K562 (cell line): ENCODE measurements around the gene TMEM81. TPM values are rescaled to one million over a fixed set of nuclear protein-coding genes. Genes with fewer than 3 reads are reported as not detected.

ENCODE experiments used
- ATAC-seq: fragments of 200-7000 bp; cut with Tn5 transposase; 3 replicates; pipeline ENCODE4 v1.9.1; 2020; ENCODE audit warnings: moderate library complexity
- BruUV-seq: library from RNA; stranded (reverse); fragments of 400-500 nt; replicated peaks from 2 replicates; lab custom pipeline; 2021; lab: Mats Ljungman, UMichigan
- CTCF ChIA-PET: fragments of 300-600 bp; formaldehyde crosslinking; extraction: SDS; loops from one replicate; lab custom pipeline; 2021; ENCODE audit warnings: low intra/inter-chr PET ratio; lab: Yijun Ruan, JAX
- POLR2A ChIA-PET: fragments of 300-600, 350-650 bp; sonication (Branson Sonifier 250); formaldehyde crosslinking; extraction: SDS; loops from one replicate; lab custom pipeline; 2021; ENCODE audit warnings: antibody characterized with exemption, inconsistent platforms; lab: Yijun Ruan, JAX
- DNase-seq, 4 experiments: peaks; one replicate each; pipeline versions ENCODE4 v3.0.0 to v3.0.0-alpha.2; 2011 to 2018; ENCODE audit warnings: low spot score in 3 of 4, mixed read lengths in 3 of 4; ENCODE audit errors: extremely low read depth in 1 of 4
- FAIRE-seq: peaks from 2 replicates; lab custom pipeline; 2011; peaks lifted over from hg19 to GRCh38; lab: Jason Lieb, UNC
- H2AFZ ChIP-seq: 2 replicates; pipeline ENCODE4 v1.6.0; 2011; ENCODE audit warnings: low read depth, low read length, control low read depth, inconsistent platforms
- H3K27ac ChIP-seq: fragments of 200-600 bp; 3 replicates; pipeline ENCODE4 v1.8.0; 2011; ENCODE audit warnings: low read depth, mild to moderate bottlenecking, control low read depth, inconsistent platforms, low read length, moderate library complexity, mixed read lengths; ENCODE audit errors: extremely low read depth
- H3K27me3 ChIP-seq, 2 experiments: fragments of 300-600 bp in 1 of 2; 2 replicates in 1 of 2; 3 replicates in 1 of 2; pipeline versions ENCODE4 v1.6.0 to v1.8.0; 2011; ENCODE audit warnings: inconsistent platforms in 2 of 2, low read length in 2 of 2, mild to moderate bottlenecking in 1 of 2, mixed read lengths in 1 of 2, moderate library complexity in 1 of 2; ENCODE audit not compliant: control insufficient read depth in 2 of 2, insufficient read depth in 2 of 2
- H3K36me3 ChIP-seq: fragments of 300-600 bp; 3 replicates; pipeline ENCODE4 v1.8.0; 2011; ENCODE audit warnings: mild to moderate bottlenecking, low read length, inconsistent platforms; ENCODE audit not compliant: control insufficient read depth, insufficient read depth
- H3K4me1 ChIP-seq, 2 experiments: fragments of 200-600 bp in 1 of 2; replicated peaks in 1 of 2; 2 replicates in 1 of 2; 3 replicates in 1 of 2; pipeline versions ENCODE4 v1.5.1 to v1.8.0; 2011; ENCODE audit warnings: inconsistent platforms in 2 of 2, low read length in 2 of 2, mild to moderate bottlenecking in 1 of 2, mixed read lengths in 1 of 2, moderate library complexity in 1 of 2; ENCODE audit not compliant: control insufficient read depth in 2 of 2, insufficient read depth in 2 of 2
- H3K4me2 ChIP-seq: 2 replicates; pipeline ENCODE4 v1.6.1; 2011; ENCODE audit warnings: low read length, control low read depth, inconsistent platforms, mixed read lengths; ENCODE audit not compliant: insufficient read depth
- H3K4me3 ChIP-seq: fragments of 200-600 bp; sonication (generic), shearing (Covaris generic); 2 replicates; pipeline ENCODE4 v1.5.1; 2016; ENCODE audit warnings: control low read depth, inconsistent platforms
- H3K79me2 ChIP-seq: fragments of 200-600 bp; 3 replicates; pipeline ENCODE4 v1.8.0; 2011; ENCODE audit warnings: low read length, inconsistent platforms; ENCODE audit not compliant: control insufficient read depth, insufficient read depth
- H3K9ac ChIP-seq, 2 experiments: 2 replicates each; pipeline versions ENCODE4 v1.6.0 to v1.6.1; 2011; ENCODE audit warnings: low read depth in 2 of 2, low read length in 2 of 2, control low read depth in 1 of 2, inconsistent platforms in 1 of 2, mild to moderate bottlenecking in 1 of 2, mixed read lengths in 1 of 2; ENCODE audit not compliant: insufficient read depth in 1 of 2
- H3K9me1 ChIP-seq: one replicate; pipeline ENCODE4 v1.6.0; 2011; ENCODE audit warnings: inconsistent platforms, mild to moderate bottlenecking, low read length, moderate library complexity; ENCODE audit not compliant: control insufficient read depth, insufficient read depth
- H3K9me3 ChIP-seq: replicated peaks from 2 replicates; pipeline ENCODE4 v1.5.1; 2011; ENCODE audit warnings: low read depth, low read length, inconsistent platforms; ENCODE audit not compliant: control insufficient read depth, insufficient read depth
- H4K20me1 ChIP-seq: replicated peaks from 2 replicates; pipeline ENCODE4 v1.6.1; 2011; ENCODE audit warnings: low read length, inconsistent platforms, mixed read lengths; ENCODE audit not compliant: control insufficient read depth, insufficient read depth
- ETV1 ChIP-seq: fragments of 450-650 bp; conservative IDR thresholded peaks from 2 replicates; pipeline ENCODE4 v1.6.1; 2016; ENCODE audit warnings: missing genetic modification characterization, control low read depth, low read depth, missing compliant biosample characterization
- FOS ChIP-seq: IDR thresholded peaks from 3 replicates; pipeline ENCODE4 v1.6.1; 2011; ENCODE audit not compliant: insufficient read length; ENCODE audit errors: extremely low read depth
- HES1 ChIP-seq: fragments of 450-650 bp; IDR thresholded peaks from 2 replicates; pipeline ENCODE4 v1.6.1; 2016; ENCODE audit warnings: low read depth, mild to moderate bottlenecking, moderate library complexity
- KDM5B ChIP-seq: fragments of 200-600 bp; sonication (generic); IDR thresholded peaks from 2 replicates; pipeline ENCODE4 v1.6.1; 2012; ENCODE audit warnings: low read depth, mild to moderate bottlenecking, moderate library complexity, low read length, control low read depth, inconsistent platforms; ENCODE audit not compliant: insufficient replicate concordance
- PATZ1 ChIP-seq: fragments of 250-450 bp; sonication (Bioruptor Pico); IDR thresholded peaks from 2 replicates; pipeline ENCODE4 v1.5.0; 2020; ENCODE audit warnings: mild to moderate bottlenecking, borderline replicate concordance
- WGBS: fragments of 100-300 bp; shearing (Covaris generic); methylation state at CpG from one replicate; pipeline ENCODE4 v1.1.6; 2016; ENCODE audit warnings: low coverage, mixed read lengths; ENCODE audit not compliant: insufficient coverage; ENCODE audit errors: missing lambda C conversion rate; 5-methylcytosine and 5-hydroxymethylcytosine counted together
- in situ Hi-C: fragments of 300-500 bp; cut with MboI; formaldehyde crosslinking; loops from 4 replicates; pipeline ENCODE4 v1.15.0; 2018; ENCODE audit warnings: inconsistent platforms, mixed read lengths
- intact Hi-C: fragments of 100-400 bp; cut with micrococcal nuclease; formaldehyde crosslinking; loops from 2 replicates; pipeline ENCODE4 v1.14.2; 2022
- polyA plus RNA-seq, 8 experiments: library from polyadenylated mRNA; depleted of rRNA in 4 of 8; stranded (reverse) in 5 of 8; unstranded in 3 of 8; fragments of >200 nt; fragmentation: Nextera tagmentation in 2 of 8; fragmentation: Illumina TruSeq in 1 of 8; extraction: Ambion mirVana in 2 of 8; extraction: Trizol in 1 of 8; gene quantifications; 2 replicates each; pipeline versions ENCODE4 v1.2.1 to v1.2.3, GENCODE V29; 2011 to 2014; ENCODE audit warnings: inconsistent platforms in 1 of 8, missing spikeins in 1 of 8
- total RNA-seq, 7 experiments: library from RNA; depleted of rRNA in 6 of 7; stranded (reverse); fragments of >200 nt in 6 of 7; fragmentation: Illumina TruSeq in 2 of 7; extraction: Trizol in 2 of 7; gene quantifications; 2 replicates each; pipeline versions ENCODE4 v1.2.1 to v1.2.3, GENCODE V29; 2011 to 2021; ENCODE audit warnings: low replicate concordance in 1 of 7

TMEM81 gene
- total and polyA plus RNA-seq, 9 of the 15 experiments (the other 6 are each of a cell fraction or from before 2014, with no cell fraction given), result 3.2 to 6.1 (median 4.4) TPM

GRCh38 chr1:205045146-205045545, 39.1 kb downstream of the TMEM81 start:
- 0% methylated on average over 11 of the region's 11 CpGs for WGBS
- DNase-seq, result no peak
- no peak overlapping the region for H3K9ac ChIP-seq
- H3K27ac ChIP-seq, result no peak overlapping the region
- H3K36me3 ChIP-seq, result no peaks in the 10 kb centered on the region
- no peaks in the 10 kb centered on the region for H3K9me3 ChIP-seq
- in situ Hi-C loops, result no loop called here
- peaks cover 0 to 8% of the 10 kb centered on the region in 2 experiments; a peak in 1 of 5 replicates for H3K4me1 ChIP-seq
- no peak for FAIRE-seq
- no peak overlapping the region for H3K4me3 ChIP-seq
- no peaks in the 10 kb centered on the region for H3K79me2 ChIP-seq
- no peak overlapping the region for H2AFZ ChIP-seq
- TF ChIP-seq FOS, result no peak
- no peak for TF ChIP-seq ETV1 (tag)
- TF ChIP-seq HES1, result no peak
- no TSS peak for BruUV-seq
- no peaks in the 10 kb centered on the region for H3K9me1 ChIP-seq
- H4K20me1 ChIP-seq, result peaks cover 27% of the 10 kb centered on the region; the same call in 1 of the 2 replicates
- no peak overlapping the region for H3K4me2 ChIP-seq
- CTCF ChIA-PET, result no interaction called here
- peaks cover 51 to 91% of the 10 kb centered on the region in 2 experiments; a peak in 4 of 5 replicates for H3K27me3 ChIP-seq
- ATAC-seq, result no peak
- POLR2A ChIA-PET, result no interaction called here
- intact Hi-C loops, result no loop called here

GRCh38 chr1:205044741-205045140, 39.5 kb downstream of the TMEM81 start:
- ATAC-seq (no peak), DNase-seq (no peak), FAIRE-seq (no peak)
- intact Hi-C loops, result no loop called here
- Histone ChIP-seq H3K4me1 (peaks cover 0 to 8% of the 10 kb centered on the region in 2 experiments; a peak in 1 of 5 replicates), H2AFZ (no peak overlapping the region), H3K4me3 (no peak overlapping the region), H3K9ac (no peak overlapping the region), H3K27me3 (peaks cover 49 to 90% of the 10 kb centered on the region in 2 experiments; a peak in 4 of 5 replicates), H3K4me2 (no peak overlapping the region), H3K9me3 (no peaks in the 10 kb centered on the region), H3K79me2 (no peaks in the 10 kb centered on the region), H3K36me3 (no peaks in the 10 kb centered on the region), H4K20me1 (peaks cover 29% of the 10 kb centered on the region; the same call in 1 of the 2 replicates), H3K27ac (no peak overlapping the region), H3K9me1 (no peaks in the 10 kb centered on the region)
- in situ Hi-C loops, result no loop called here
- BruUV-seq, result no TSS peak
- 3% methylated on average over 5 of the region's 5 CpGs for WGBS
- ChIA-PET CTCF (no interaction called here), POLR2A (no interaction called here)
- TF ChIP-seq KDM5B (no peak), PATZ1 (CRISPR knock-in tag) (no peak)
